Fibroblast of mammary gland (primary cell): ENCODE results near the gene SEC24D.
A peak's percentile ranks its signal among the peaks of the same experiment; 100 is the strongest.

Experiments
- DNase-seq: peaks from one replicate; pipeline ENCODE4 v3.0.0-alpha.2; 2010; ENCODE audit warnings: low read depth
- H3K4me3 ChIP-seq: 2 replicates; pipeline ENCODE4 v1.5.1; 2011; ENCODE audit warnings: low read depth, mild to moderate bottlenecking, low read length, moderate library complexity; ENCODE audit not compliant: control insufficient read depth
- TF ChIP-seq, protein P1 (sequence below): conservative IDR thresholded peaks from 2 replicates; pipeline ENCODE4 v1.5.1; 2011; ENCODE audit warnings: low read depth, low read length, inconsistent platforms; ENCODE audit not compliant: control insufficient read depth, insufficient read depth

SEC24D gene

DNA sequence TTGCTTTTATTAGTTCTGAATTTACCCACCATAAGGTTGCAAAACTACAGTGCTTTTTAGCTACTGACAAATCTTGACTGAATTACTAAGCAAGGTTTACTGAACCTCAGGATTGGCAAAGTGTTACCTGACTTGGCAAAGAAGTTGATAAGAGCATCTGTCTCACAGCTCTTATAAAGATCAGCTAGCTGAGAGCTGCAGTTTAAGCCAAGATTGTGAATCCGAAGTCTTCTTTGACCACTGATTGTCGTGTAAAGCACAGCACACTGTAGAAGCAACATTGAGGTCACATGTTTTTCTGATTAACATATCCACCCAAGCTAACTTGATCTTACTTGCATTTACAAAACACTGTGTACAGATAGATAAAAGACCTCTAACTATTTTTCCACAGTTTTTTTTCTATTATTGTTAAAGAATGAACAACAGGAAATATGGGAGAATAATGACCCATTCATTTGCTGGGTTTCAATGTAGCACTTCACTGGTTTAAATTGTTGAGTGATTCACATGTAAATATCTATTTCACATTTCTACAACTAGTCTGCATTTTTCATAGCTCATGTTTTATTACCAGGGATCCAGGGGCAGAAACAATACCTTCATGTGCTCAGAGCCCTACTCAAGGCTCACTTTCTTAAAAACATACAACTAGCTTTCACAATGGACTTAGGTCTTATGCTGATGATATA is 96.8 kb downstream of the SEC24D start:
- no peak overlapping the region for H3K4me3 ChIP-seq
- TF ChIP-seq, protein P1, sequence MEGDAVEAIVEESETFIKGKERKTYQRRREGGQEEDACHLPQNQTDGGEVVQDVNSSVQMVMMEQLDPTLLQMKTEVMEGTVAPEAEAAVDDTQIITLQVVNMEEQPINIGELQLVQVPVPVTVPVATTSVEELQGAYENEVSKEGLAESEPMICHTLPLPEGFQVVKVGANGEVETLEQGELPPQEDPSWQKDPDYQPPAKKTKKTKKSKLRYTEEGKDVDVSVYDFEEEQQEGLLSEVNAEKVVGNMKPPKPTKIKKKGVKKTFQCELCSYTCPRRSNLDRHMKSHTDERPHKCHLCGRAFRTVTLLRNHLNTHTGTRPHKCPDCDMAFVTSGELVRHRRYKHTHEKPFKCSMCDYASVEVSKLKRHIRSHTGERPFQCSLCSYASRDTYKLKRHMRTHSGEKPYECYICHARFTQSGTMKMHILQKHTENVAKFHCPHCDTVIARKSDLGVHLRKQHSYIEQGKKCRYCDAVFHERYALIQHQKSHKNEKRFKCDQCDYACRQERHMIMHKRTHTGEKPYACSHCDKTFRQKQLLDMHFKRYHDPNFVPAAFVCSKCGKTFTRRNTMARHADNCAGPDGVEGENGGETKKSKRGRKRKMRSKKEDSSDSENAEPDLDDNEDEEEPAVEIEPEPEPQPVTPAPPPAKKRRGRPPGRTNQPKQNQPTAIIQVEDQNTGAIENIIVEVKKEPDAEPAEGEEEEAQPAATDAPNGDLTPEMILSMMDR, result no peak
- no peak for DNase-seq

DNA sequence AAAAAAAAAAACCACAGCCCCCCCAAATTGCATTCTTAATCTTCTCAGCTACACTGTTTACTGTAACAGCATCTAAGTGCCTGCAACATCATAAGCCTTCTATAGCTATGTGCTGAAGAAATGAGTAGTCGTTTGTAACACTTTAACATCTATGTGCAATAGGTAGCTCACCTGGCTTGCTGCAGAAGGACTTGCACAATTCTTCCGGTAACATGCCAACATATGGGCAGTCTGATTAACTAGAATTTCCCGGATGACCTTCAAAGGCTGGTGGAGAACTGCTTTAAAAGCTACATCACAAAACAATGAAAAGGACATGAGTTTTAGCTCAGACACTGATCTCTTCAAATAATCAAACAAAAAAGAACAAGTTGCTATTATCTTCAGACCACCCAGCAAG is 97.8 kb downstream of the SEC24D start:
- TF ChIP-seq, protein P1, result no peak
- DNase-seq, result no peak
- no peak overlapping the region for H3K4me3 ChIP-seq

DNA sequence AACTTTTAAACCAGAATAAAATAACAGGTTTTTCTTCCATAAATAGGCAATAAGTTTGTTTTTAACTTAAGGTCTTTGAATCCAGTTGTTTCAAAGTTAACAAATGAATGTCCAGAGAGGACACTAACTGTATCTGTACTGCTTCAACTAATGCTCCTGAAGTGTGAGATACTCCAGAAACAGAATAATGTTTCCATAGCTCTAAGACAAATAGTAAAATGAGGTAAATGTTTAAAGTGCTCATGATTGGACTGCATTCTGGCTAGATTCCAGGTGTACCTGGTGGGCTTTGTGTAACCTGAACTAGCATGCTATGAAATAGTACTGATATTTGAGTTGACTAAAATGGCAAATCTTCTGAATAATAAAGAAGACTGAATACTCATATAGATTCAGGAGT is 99.0 kb downstream of the SEC24D start:
- TF ChIP-seq, protein P1, result no peak
- H3K4me3 ChIP-seq, result no peak overlapping the region
- no peak for DNase-seq

DNA sequence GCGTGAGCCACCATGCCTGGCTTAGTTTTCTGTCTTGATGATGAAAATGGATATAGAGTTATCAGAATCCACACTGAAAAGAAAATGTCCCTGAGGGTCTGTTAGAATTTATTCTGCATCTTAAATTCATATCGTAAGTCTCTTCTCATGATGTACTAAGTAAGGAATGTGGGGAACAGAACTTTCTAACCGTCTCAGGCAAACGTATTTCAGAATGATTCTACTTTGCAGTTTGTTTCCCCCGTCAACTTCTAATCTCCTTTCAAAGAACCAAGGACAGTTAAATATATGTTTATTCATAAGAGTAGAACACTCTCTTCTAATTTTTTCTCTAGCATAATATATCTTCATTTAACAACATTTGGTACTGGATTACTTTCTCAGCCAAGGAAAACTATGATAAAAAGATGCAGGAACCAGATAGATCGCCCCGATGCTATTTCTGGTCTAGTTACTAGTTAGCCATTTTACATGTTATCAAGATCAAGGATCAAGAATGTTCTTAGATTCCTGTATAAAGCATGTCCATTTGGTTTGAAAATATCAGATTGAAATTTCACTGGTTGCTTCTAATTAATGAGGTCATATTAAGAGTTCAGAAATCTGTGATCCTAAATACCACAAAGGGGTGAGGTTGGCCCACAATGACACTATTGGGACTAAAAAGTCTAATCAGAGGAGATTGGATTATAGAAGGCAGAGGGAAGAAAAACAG is 101.3 kb downstream of the SEC24D start:
- TF ChIP-seq, protein P1, result no peak
- no peak for DNase-seq
- no peak overlapping the region for H3K4me3 ChIP-seq

DNA sequence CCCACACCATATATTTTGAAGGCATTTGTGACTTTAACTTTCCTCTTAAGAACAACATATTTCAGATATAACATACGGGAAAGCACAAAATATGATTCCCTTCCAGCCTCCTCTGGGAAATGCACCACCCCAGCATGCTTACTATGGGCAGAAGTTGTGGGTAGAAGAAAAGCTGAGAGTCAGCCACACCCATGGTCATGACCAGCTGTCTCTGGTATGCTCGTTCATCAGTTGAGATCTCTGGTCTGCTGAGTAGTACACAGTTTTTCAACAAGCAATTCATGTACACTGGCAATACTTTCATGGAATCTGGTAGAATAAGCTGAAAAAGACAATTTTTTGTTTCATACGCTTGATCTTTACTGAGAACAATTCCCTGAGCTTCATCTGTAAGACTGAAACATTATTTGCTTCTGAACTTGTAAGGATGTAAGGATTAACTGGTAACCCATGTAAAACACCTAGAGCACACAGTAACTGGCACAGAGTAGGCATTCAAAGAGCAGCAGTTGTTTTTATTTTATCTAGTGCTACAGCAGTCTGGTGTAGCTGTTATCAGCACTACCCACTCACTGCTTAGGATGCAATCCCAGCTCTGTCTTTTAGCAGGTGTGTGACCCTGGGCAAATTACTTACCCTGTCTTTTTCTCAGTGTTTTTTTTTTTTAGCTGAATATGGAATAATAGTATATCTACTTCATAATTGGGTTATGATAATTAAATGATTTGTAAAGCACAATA is 103.2 kb downstream of the SEC24D start:
- DNase-seq, result peak; percentile 73
- H3K4me3 ChIP-seq, result no peak overlapping the region
- TF ChIP-seq, protein P1, result no peak

DNA sequence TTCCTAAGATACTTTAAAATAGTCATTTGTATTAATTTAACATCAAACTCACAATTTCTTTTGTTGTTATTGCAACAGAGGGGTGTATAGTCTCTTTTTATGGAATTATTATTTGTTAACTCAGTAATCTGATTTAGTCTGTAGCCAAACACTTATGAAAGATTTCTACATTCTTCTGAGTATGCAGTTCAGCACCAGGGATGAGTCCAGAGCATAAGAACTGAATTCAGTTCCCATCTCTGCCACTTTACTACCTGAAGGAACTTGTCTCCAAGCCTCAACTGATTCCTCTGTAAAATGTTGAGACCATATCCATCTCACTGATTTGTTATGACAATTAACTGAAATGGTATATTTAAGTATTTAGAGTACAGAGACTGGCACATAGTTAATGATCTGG is 105.2 kb downstream of the SEC24D start:
- H3K4me3 ChIP-seq, result no peak overlapping the region
- TF ChIP-seq, protein P1, result no peak
- no peak for DNase-seq
